Neutrophil (primary cell): ENCODE data around the gene ZNF358.
A peak's percentile ranks its signal among the peaks of the same experiment; 100 is the strongest.

Experiments used
- H3K27ac ChIP-seq: fragments of 200-600 bp; sonication (generic); 2 replicates; pipeline ENCODE4 v1.5.1; 2016; ENCODE audit warnings: mild to moderate bottlenecking, moderate library complexity
- H3K27me3 ChIP-seq: fragments of 200-600 bp; sonication (generic); 2 replicates; pipeline ENCODE4 v1.6.0; 2016; ENCODE audit warnings: mild to moderate bottlenecking
- H3K36me3 ChIP-seq: fragments of 200-600 bp; sonication (generic); 2 replicates; pipeline ENCODE4 v1.5.1; 2017
- H3K4me1 ChIP-seq, 2 experiments: fragments of 200-600 bp in 1 of 2; sonication (generic) in 1 of 2; 1 replicate in 1 of 2; 2 replicates in 1 of 2; pipeline versions ENCODE4 v1.5.1 to v1.6.1; 2013 to 2016; ENCODE audit warnings: low read depth in 1 of 2, low read length in 1 of 2, mild to moderate bottlenecking in 1 of 2, moderate library complexity in 1 of 2; ENCODE audit not compliant: control insufficient read depth in 1 of 2, insufficient read depth in 1 of 2
- H3K4me3 ChIP-seq, 2 experiments: fragments of 200-600 bp in 1 of 2; sonication (generic) in 1 of 2; 1 replicate in 1 of 2; 2 replicates in 1 of 2; pipeline ENCODE4 v1.5.1; 2013 to 2016; ENCODE audit warnings: low read depth in 1 of 2, low read length in 1 of 2, mild to moderate bottlenecking in 1 of 2, moderate library complexity in 1 of 2
- H3K9me3 ChIP-seq: fragments of 200-600 bp; sonication (generic); 2 replicates; pipeline ENCODE4 v1.5.1; 2016
- TF ChIP-seq, protein P1 (sequence below): fragments of 200-600 bp; sonication (generic); IDR thresholded peaks from 2 replicates; pipeline ENCODE4 v1.5.1; 2016; ENCODE audit warnings: antibody characterized with exemption

Gene ZNF358

DNA sequence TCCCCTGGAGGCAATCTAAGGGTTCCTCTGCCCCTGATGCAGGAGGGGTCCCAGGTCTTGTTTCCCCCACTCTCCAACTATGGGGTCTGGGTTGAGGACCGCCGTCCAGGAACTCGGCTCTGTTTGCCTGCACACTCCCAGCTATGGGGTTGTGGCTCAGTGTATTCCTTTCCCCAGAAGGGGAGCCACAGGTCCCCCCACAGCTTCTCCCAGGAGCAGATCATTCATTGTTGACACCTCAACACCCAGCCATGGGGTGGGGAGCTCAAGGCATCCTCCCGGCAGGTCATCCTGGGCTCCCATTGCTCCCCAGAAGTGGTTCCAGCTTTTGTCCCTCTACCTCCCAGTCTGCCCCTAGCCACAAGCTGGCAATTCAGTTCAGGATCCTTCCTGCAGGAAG, 975 bp downstream of the ZNF358 start:
- TF ChIP-seq, protein P1, sequence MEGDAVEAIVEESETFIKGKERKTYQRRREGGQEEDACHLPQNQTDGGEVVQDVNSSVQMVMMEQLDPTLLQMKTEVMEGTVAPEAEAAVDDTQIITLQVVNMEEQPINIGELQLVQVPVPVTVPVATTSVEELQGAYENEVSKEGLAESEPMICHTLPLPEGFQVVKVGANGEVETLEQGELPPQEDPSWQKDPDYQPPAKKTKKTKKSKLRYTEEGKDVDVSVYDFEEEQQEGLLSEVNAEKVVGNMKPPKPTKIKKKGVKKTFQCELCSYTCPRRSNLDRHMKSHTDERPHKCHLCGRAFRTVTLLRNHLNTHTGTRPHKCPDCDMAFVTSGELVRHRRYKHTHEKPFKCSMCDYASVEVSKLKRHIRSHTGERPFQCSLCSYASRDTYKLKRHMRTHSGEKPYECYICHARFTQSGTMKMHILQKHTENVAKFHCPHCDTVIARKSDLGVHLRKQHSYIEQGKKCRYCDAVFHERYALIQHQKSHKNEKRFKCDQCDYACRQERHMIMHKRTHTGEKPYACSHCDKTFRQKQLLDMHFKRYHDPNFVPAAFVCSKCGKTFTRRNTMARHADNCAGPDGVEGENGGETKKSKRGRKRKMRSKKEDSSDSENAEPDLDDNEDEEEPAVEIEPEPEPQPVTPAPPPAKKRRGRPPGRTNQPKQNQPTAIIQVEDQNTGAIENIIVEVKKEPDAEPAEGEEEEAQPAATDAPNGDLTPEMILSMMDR, result no peak
- H3K27ac ChIP-seq, result no peak overlapping the region
- no peaks in the 10 kb centered on the region for H3K36me3 ChIP-seq
- H3K4me3 ChIP-seq, result no peak overlapping the region
- H3K4me1 ChIP-seq, result peaks cover 2 to 6% of the 10 kb centered on the region in 2 experiments
- H3K9me3 ChIP-seq, result no peaks in the 10 kb centered on the region
- peaks cover 67% of the 10 kb centered on the region for H3K27me3 ChIP-seq

GRCh38 chr19:7519361-7520130, 3.6 kb downstream of the ZNF358 start:
- no peaks in the 10 kb centered on the region for H3K9me3 ChIP-seq
- TF ChIP-seq, protein P1, result no peak
- H3K4me3 ChIP-seq, result no peak overlapping the region
- peaks cover 40% of the 10 kb centered on the region for H3K27me3 ChIP-seq
- peaks cover 15 to 22% of the 10 kb centered on the region in 2 experiments for H3K4me1 ChIP-seq
- H3K27ac ChIP-seq, result no peak overlapping the region
- no peaks in the 10 kb centered on the region for H3K36me3 ChIP-seq

- Histone ChIP-seq H3K4me1 (peaks cover 15 to 22% of the 10 kb centered on the region in 2 experiments), H3K36me3 (peaks cover 4% of the 10 kb centered on the region), H3K27ac (no peak overlapping the region), H3K27me3 (peaks cover 32% of the 10 kb centered on the region), H3K9me3 (no peaks in the 10 kb centered on the region), H3K4me3 (no peak overlapping the region)
- TF ChIP-seq, protein P1, result no peak
Measured at GRCh38 chr19:7520131-7521051, 4.5 kb downstream of the ZNF358 start.

DNA sequence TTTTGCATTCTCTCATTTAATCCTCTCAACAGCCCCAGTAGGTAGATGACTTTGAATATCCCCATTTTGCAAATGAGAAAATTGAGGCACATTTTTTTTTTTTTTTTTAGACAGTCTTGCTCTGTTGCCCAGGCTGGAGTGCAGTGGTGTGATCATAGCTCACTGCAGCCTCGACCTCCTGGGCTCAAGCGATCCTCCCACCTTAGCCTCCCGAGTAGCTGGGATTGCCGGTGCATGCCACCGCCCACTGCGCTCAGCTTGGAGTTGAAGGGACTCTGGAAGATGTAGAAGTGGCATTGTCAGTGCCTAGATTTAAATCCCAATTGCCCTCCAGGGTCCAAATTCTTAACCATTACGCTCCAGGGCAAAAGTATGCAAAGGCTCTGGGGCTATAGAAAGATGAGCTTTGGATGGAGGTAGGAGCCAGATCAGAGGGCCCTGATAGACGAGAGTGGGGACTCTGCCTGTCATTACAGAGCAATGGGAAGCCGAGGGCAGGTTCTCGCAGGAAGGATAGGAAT, 5.7 kb downstream of the ZNF358 start:
- TF ChIP-seq, protein P1, result no peak
- Histone ChIP-seq H3K4me1 (peaks cover 15 to 19% of the 10 kb centered on the region in 2 experiments), H3K36me3 (peaks cover 10% of the 10 kb centered on the region), H3K4me3 (peak overlapping the region; percentile 78 to 79), H3K27me3 (peaks cover 21% of the 10 kb centered on the region), H3K9me3 (no peaks in the 10 kb centered on the region), H3K27ac (peak overlapping the region; percentile 79)

DNA sequence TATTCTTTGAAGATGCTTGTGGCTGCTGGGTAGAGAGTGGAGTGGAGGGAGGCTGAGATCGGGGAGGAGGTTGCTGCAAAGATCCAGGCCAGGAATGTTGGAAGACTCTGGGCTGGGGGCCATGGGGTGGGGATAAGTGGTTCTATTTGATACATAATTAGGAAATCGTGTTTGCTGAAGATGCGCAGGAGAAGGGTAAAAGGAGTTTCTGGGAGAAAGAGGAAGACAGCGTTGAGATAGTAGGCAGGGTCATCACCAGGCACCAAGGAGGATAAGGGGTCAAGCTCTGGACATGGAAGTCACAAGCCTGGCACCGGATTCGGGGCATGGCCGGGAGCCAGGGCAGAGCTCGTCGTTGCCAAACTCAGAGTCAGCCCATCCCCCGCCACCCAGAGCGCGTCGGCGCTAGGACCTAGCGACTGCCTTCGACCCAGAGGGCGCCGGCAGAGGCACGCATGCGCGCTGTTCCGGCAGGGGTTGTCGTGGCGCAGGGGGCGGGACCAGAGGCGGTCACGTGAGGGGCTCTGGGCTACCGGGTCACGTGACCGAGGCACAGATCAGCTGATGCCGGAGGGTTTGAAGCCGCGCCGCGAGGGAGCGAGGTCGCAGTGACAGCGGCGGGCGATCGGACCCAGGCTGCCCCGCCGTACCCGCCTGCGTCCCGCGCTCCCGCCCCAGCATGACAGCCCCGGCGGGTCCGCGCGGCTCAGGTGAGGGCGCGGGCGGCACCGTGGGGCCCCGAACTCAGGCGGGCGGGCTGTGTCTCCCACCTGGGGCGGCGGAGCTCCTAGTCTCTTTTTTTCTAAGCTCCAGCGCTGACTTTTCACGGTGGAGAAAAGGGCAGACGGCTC, 6.4 kb downstream of the ZNF358 start, which contains the start of gene MCOLN1:
MCOLN1 (plus strand) TSS at position 553 of the 851 bp plus-strand sequence; CDS start at position 680, 127 bp downstream.
- Histone ChIP-seq H3K4me3 (peak within 1 kb of the TSS; percentile 78 to 79), H3K27me3 (peaks cover 14% of the 10 kb centered on the region), H3K36me3 (peaks cover 13% of the 10 kb centered on the region), H3K4me1 (peaks cover 15 to 19% of the 10 kb centered on the region in 2 experiments), H3K9me3 (no peaks in the 10 kb centered on the region), H3K27ac (peak within 1 kb of the TSS; percentile 79)
- TF ChIP-seq, protein P1, result peak; percentile 37
